ENCODE measurements around the gene CLDN22.

Gene CLDN22

GRCh38 chr4:183272384-183272783 is 47.7 kb downstream of the CLDN22 start:
- DNase-seq (ENCODE audit: low spot score), result no peak

GRCh38 chr4:183268556-183268955 is 51.5 kb downstream of the CLDN22 start:
- DNase-seq (ENCODE audit: low spot score), result no peak

Measured in ecto neural progenitor cell (in vitro differentiated cells).